Body of pancreas (tissue), 4 donors: ENCODE measurements around the gene CHST13. TPM values are rescaled to one million over a fixed set of nuclear protein-coding genes. Genes with fewer than 3 reads are reported as not detected.

Experiments
- ATAC-seq: fragments of 150-250 bp; one replicate; pipeline ENCODE4 v1.9.1; 2016
- DNase-seq, 4 donors: peaks; one replicate each; pipeline ENCODE4 v3.0.0-alpha.2; 2019
- H3K27ac ChIP-seq, 4 donors: fragments of 200-600 bp; sonication (generic); 1 replicate in 3 of 4; 2 replicates in 1 of 4; pipeline versions ENCODE4 v1.5.1 to v1.6.1; 2016 to 2019; ENCODE audit warnings: mild to moderate bottlenecking in 1 of 4, mixed read lengths in 1 of 4, moderate library complexity in 1 of 4
- H3K27me3 ChIP-seq, 2 donors: fragments of 200-600 bp; sonication (generic); one replicate each; pipeline ENCODE4 v1.6.0; 2016; ENCODE audit warnings: mild to moderate bottlenecking in 1 of 2
- H3K36me3 ChIP-seq, 2 donors: fragments of 200-600 bp; sonication (generic); replicated peaks in 1 of 2; 2 replicates each; pipeline ENCODE4 v1.5.1; 2016; ENCODE audit warnings: low read depth in 2 of 2; ENCODE audit not compliant: insufficient read depth in 1 of 2
- H3K4me1 ChIP-seq: fragments of 200-600 bp; sonication (generic); one replicate; pipeline ENCODE4 v1.6.0; 2016
- H3K4me3 ChIP-seq, 2 donors: fragments of 200-600 bp; sonication (generic); 1 replicate in 1 of 2; 2 replicates in 1 of 2; pipeline ENCODE4 v1.5.1; 2016 to 2019
- H3K9me3 ChIP-seq, 3 donors: fragments of 200-600 bp; sonication (generic); 1 replicate in 2 of 3; 2 replicates in 1 of 3; pipeline ENCODE4 v1.5.1; 2016
- POLR2A ChIP-seq, 3 donors: fragments of 450-650 bp; IDR thresholded peaks; one replicate each; pipeline ENCODE4 v1.6.1; 2016; ENCODE audit warnings: antibody characterized with exemption in 3 of 3, mild to moderate bottlenecking in 2 of 3
- WGBS, 2 donors: methylation state at CpG; one replicate each; pipeline ENCODE4 v1.1.5; 2017; 5-methylcytosine and 5-hydroxymethylcytosine counted together
- intact Hi-C: fragments of 100-400 bp; cut with DNase I; formaldehyde crosslinking; loops from one replicate; pipeline ENCODE4 v1.15.1; 2023
- total RNA-seq, 2 donors: library from RNA; depleted of rRNA; stranded (reverse); fragments of >200 nt; gene quantifications; one replicate each; pipeline ENCODE4 v1.1.0, GENCODE V29; 2016
- TF ChIP-seq, protein P1 (sequence below), 7 experiments: fragments of 450-650 bp in 4 of 7; fragments of 200-600 bp in 3 of 7; sonication (generic) in 3 of 7; IDR thresholded peaks; one replicate each; pipeline ENCODE4 v1.5.1; 2016 to 2019; ENCODE audit warnings: antibody characterized with exemption in 7 of 7

CHST13 gene
- total RNA-seq, 2 donors from 2014 or later, result 2.3 TPM; not detected in 1

- no peak for DNase-seq
- intact Hi-C loops, result no loop called here
- H3K36me3 ChIP-seq, result no peaks in the 10 kb centered on the region
- H3K4me1 ChIP-seq, result no peaks in the 10 kb centered on the region
- no peaks in the 10 kb centered on the region for H3K9me3 ChIP-seq
- no peak overlapping the region for H3K27ac ChIP-seq
- no peaks in the 10 kb centered on the region for H3K27me3 ChIP-seq
- 73 to 77% methylated on average over 3 to 14 of the region's 14 CpGs for WGBS, 2 donors
- ATAC-seq, result no peak
- TF ChIP-seq, protein P1, sequence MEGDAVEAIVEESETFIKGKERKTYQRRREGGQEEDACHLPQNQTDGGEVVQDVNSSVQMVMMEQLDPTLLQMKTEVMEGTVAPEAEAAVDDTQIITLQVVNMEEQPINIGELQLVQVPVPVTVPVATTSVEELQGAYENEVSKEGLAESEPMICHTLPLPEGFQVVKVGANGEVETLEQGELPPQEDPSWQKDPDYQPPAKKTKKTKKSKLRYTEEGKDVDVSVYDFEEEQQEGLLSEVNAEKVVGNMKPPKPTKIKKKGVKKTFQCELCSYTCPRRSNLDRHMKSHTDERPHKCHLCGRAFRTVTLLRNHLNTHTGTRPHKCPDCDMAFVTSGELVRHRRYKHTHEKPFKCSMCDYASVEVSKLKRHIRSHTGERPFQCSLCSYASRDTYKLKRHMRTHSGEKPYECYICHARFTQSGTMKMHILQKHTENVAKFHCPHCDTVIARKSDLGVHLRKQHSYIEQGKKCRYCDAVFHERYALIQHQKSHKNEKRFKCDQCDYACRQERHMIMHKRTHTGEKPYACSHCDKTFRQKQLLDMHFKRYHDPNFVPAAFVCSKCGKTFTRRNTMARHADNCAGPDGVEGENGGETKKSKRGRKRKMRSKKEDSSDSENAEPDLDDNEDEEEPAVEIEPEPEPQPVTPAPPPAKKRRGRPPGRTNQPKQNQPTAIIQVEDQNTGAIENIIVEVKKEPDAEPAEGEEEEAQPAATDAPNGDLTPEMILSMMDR (IDR thresholded peaks at IDR 0.05), result no peak
- no peak for TF ChIP-seq POLR2A (IDR thresholded peaks at IDR 0.05)
- no peak overlapping the region for H3K4me3 ChIP-seq
These were observed 28.8 kb downstream of the CHST13 start for GRCh38 chr3:126552688-126553283.

GRCh38 chr3:126553284-126554084 lies 29.5 kb downstream of the CHST13 start:
- no peak for ATAC-seq
- WGBS, 2 donors, result 73 to 74% methylated on average over 16 to 19 of the region's 19 CpGs
- intact Hi-C loops, result no loop called here
- peak in 1 of 4 donors; percentile 1 for DNase-seq
- Histone ChIP-seq H3K27ac (no peak overlapping the region), H3K27me3 (no peaks in the 10 kb centered on the region), H3K9me3 (no peaks in the 10 kb centered on the region), H3K4me3 (no peak overlapping the region), H3K4me1 (no peaks in the 10 kb centered on the region), H3K36me3 (no peaks in the 10 kb centered on the region)
- TF ChIP-seq POLR2A (IDR thresholded peaks at IDR 0.05), result no peak
- TF ChIP-seq, protein P1 (IDR thresholded peaks at IDR 0.05), result no peak

DNA sequence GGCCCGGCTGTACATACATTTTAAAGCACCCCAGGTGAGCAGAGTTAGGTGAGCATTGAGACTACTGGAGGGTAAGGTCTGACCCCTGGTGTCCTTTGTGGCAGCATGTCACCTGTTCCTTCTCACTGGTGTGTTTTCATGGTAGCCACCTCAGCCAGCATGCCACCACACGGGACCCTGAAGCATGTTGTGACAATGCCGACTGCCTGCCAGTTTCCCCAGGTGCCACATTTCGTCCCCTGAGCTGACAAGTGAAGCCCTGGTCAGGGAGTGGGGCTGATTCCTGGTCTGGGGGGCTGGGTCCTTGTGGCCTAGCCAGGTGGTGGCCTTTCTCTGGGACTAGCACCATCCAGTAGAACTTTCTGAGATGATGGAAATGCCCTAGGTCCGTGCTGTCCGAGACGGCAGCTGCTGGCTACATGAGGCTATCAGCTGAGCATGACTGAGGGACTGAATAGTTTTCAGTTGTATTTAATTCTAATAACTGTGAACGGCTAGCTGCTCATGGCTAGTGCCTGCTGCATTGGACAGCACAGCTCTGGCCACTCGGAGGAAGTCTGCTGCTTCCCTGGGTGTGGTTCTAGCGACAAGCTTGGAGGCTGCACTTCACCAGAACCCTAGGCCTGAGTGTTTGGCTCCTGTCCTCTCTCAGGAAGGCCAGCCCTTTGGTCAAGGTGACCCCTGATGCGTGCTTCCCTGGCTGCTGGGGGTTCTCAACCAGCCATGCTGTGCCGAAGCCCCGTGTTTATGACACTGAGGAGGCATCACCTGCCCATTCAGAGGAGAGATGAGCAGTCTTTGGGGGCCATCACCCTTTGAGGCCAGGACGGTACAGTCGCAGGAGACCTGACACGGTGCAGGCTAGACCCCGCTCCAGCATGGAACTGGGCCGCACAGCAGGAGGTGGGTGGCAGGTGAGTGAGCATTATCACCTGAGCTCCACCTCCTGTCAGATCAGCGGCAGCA lies 30.9 kb downstream of the CHST13 start:
- H3K27me3 ChIP-seq, result no peaks in the 10 kb centered on the region
- H3K9me3 ChIP-seq, result no peaks in the 10 kb centered on the region
- intact Hi-C loops, result no loop called here
- H3K27ac ChIP-seq, result no peak overlapping the region
- TF ChIP-seq, protein P1 (IDR thresholded peaks at IDR 0.05), result no peak
- TF ChIP-seq POLR2A (IDR thresholded peaks at IDR 0.05), result no peak
- H3K4me1 ChIP-seq, result no peaks in the 10 kb centered on the region
- 82 to 85% methylated on average over 7 to 19 of the region's 19 CpGs for WGBS, 2 donors
- ATAC-seq, result no peak
- DNase-seq, result peak in 1 of 4 donors; percentile 1
- H3K4me3 ChIP-seq, result no peak overlapping the region
- no peaks in the 10 kb centered on the region for H3K36me3 ChIP-seq

- DNase-seq, result no peak
- WGBS, 2 donors, result 69% methylated on average over 9 of the region's 10 CpGs
- H3K4me1 ChIP-seq, result no peaks in the 10 kb centered on the region
- no peak overlapping the region for H3K4me3 ChIP-seq
- H3K36me3 ChIP-seq, result no peaks in the 10 kb centered on the region
- ATAC-seq, result no peak
- H3K27me3 ChIP-seq, result no peaks in the 10 kb centered on the region
- no peak overlapping the region for H3K27ac ChIP-seq
- no peaks in the 10 kb centered on the region for H3K9me3 ChIP-seq
- intact Hi-C loops, result no loop called here
- TF ChIP-seq, protein P1 (IDR thresholded peaks at IDR 0.05), result no peak
- no peak for TF ChIP-seq POLR2A (IDR thresholded peaks at IDR 0.05)
These were observed 32.1 kb downstream of the CHST13 start for GRCh38 chr3:126555795-126556636.
